Erythroblast (primary cell): Measurements from ENCODE around the gene KIF2A.

Experiments
- GATA1 ChIP-seq: IDR thresholded peaks from 2 replicates; pipeline ENCODE4 v1.6.1; 2011; ENCODE audit warnings: low read depth, mild to moderate bottlenecking, control low read depth, low read length, moderate library complexity
- POLR2A ChIP-seq: IDR thresholded peaks from 2 replicates; pipeline ENCODE4 v1.6.1; 2011; ENCODE audit warnings: mild to moderate bottlenecking, low read length

- TF ChIP-seq POLR2A (no peak), GATA1 (no peak)
Measured at GRCh38 chr5:62432621-62433064, 126.6 kb downstream of the KIF2A start.
